Measurements from ENCODE around the gene ESRP2.

GRCh38 chr16:68264128-68265077 is 28.5 kb upstream of the ESRP2 start, which contains the start of gene SLC7A6:
- TF ChIP-seq CTCF (IDR thresholded peaks at IDR 0.05): peak in 4 of 7 experiments; percentile 39 to 66 (median 51)
- TF ChIP-seq POLR2A (IDR thresholded peaks at IDR 0.05): no peak

Data from stomach (tissue), 4 donors.